AML-193 (cell line): Measurements from ENCODE around the gene TMEM266.

Experiments
- DNase-seq, 2 experiments: peaks; one replicate each; lab custom pipeline; 2025; lab: John Stamatoyannopoulos, UW

TMEM266 gene

DNA sequence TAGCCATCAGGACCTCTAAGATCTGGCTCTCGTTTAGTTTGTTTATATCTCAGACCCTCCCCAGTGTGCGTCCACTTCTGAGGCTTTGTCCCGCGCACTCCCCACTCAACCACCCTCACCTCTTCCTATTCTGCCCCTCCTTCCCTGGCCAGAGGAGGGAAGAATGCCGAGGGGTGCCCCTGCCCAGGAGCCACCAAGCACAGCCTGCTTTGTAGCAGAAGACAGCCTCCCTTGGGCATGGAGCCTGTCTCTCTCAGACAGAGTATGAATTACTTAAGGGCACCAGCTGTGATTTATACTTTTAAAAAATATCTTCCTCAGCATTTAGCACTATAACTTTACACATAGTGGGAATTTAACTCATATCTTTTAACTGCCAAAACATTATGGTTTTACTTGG, 6.0 kb downstream of the TMEM266 start:
- DNase-seq, result no peak

DNA sequence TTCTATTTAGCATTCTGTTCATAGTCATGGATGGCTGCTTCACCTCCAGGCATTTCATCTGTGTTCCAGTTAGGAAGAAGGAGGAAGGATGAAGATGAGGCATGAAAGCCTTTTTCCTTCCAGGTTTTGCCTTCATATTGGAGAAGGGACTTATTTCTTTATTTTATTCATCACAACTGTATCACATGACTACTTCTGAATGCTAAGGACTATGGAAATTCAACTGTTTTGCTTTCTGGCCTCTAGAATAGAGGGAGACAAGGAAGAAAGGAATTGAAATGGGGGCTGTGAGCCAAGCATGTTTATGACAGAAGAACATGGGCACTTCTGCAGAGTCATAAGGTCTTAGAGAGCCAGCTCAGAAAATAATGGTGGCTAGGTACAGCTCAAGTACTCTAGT, 10.4 kb downstream of the TMEM266 start:
- DNase-seq, result no peak

DNA sequence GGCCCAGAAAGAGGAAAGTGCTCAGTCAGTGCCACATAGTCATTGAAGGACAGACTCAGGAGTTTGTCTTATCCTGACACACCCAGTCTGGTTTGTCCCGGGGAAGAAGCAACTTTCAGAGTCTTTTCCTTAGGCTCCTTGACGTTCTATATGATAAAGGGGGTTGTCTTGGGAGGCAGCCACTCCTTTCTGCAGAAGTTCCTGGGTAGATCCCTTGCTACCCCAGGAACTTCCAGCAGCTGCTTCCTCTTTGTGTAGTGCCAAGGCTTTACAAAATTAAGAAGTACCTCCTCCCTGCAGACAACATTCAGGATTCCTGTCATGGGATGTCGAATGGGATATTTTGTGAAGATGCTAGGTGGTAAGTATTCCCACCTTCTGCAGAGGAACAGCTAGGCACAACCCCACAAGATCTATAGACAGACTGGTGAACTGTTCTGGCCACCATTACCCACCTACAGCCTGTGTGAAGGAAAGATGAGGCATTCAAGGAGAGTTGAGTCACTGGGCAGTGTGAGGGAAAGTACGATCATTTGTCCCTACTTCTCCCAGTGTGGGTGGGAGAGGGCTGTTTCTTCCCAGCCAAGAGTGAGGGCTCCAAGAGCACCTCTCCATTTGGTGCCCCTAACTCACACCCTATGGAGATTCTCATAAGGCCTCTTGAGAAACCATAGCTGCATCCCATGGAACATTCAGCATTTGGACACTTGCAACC, 11.3 kb downstream of the TMEM266 start:
- no peak for DNase-seq

DNA sequence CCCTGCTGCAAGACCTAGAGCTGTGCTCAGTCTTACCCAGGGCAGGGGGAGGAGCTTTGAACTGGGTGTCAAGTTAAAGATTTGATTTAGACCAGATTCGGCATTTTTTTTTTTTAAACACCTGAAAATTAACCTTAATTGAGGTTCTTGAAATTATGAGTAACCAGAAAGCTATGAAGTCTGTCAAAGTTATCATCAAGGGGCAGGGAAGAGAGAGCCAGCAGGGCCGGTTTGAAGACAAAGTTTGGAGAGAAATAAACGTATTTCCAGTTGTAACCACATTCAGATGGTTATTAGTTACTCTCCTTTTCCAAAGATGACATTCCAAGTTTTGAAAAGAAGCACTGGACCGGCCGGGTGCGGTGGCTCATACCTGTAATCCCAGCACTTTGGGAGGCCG, 12.0 kb downstream of the TMEM266 start:
- no peak for DNase-seq

DNA sequence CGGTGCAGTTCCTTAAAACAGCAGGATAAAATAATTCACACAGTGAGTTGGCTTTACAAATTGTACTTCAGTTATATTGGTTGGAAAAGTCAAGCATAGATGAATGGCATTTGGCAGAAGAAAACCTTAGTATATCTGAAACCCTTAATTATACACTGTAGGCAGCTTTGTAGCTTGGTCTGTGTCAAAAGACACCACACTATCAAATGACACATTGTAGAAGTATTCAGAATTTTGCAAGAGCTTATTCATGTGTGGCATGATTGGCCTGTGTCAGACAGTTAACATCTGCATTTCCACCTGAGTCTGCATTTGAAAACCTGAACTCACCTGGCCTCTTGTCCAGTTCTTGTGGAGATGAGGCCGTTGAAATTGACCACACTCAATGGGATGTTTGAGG, 13.8 kb downstream of the TMEM266 start:
- peak; percentile 12 to 23 for DNase-seq

DNA sequence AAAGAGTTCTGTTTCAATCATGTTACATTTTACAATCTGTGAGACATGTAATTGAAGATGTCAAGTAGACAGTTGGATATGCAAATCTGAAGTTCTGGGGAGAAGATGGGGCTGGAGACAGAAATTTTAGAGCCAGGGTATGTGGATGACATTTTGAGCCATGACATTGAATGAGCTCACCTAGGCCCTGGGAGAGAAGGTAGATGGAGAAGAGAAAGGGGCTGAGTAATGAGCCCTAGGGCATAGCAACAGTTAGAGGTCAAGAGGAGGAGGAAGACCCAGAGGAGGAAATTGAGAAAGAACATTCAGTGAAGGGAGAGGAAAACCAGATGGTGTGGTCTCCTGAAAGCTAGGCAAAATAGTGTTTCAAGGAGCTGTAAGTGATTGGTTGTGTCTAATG, 15.3 kb downstream of the TMEM266 start:
- DNase-seq, result peak; percentile 71 to 83

DNA sequence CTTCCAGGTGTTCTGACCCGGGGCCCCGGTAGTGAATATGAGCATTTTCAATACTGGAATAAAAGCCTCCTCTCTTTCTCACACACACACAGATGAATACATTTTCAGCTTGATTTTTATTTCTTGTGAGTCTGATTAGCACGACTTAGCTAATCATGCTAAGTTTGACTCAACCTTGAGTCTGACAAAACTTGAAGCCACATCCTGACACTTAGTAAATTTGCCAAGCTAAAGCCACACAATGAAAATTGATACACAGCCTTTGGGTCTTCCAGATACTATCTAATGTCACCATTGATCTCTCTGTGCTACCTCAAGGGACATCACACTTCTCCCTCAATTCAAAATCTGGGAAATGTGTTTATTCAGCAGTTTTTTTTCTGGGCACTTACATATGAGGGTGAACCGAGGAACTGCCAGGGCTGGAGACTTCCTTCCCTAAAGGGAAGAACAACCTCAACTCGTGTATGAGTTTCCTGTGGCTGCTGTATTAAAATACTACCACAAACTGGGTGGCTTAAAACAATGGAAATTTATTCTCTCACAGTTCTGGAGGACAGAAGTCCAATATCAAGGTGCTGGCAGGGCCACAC, 18.6 kb downstream of the TMEM266 start:
- peak; percentile 53 to 54 for DNase-seq

DNA sequence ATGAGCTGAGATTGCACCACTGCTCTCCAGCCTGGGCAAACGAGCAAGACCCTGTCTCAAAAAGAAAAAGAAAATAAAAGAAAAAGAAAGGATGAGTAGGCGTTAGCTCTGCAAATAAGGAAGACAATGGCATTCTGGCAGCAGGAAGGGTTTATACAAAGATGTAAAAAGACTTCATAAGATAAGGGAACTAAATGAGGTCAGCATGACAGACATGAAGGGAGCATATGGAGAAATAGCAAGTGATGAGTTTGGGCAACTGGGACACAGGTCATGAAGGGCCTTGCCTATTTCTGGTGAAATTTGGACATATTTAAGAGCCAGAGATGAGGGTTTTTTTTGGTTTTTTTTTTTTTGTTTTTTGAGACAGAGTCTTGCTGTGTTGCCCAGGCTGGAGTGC, 24.5 kb downstream of the TMEM266 start:
- no peak for DNase-seq

DNA sequence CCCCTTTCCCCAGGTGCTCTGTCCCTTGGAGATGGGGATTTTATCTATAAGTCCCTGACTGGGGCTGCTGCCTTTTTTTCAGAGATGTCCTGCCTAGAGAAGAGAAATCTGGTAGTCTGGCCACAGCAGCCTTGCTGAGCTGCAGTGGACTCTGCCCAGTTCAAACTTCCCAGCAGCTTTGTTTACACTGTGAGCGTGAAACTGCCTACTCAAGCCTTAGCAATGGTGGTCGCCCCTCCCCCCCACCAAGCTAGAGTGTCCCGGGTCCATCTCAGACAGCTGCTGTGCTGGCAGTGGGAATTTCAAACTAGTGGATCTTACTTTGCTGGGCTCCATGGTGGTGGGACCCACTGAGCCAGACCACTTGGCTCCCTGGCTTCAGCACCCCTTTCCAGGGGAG, 38.9 kb downstream of the TMEM266 start:
- no peak for DNase-seq

DNA sequence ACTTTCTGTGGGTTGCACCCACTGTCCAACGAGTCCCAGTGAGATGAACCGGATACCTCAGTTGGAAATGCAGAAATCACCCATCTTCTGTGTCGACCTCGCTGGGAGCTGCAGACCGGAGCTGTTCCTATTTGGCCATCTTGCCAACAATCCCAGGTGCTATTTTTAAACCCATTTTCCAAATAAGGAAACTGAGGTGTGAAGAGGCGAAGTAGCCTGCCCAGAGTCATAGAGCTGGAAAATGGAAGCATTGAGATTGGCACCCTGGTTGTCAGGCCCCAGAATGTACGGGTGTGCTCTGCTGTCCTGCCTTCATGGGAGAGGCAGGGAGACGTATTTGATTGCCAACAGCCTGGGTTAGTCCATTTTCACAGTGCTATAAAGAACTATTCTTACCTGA, 39.6 kb downstream of the TMEM266 start:
- DNase-seq, result no peak

DNA sequence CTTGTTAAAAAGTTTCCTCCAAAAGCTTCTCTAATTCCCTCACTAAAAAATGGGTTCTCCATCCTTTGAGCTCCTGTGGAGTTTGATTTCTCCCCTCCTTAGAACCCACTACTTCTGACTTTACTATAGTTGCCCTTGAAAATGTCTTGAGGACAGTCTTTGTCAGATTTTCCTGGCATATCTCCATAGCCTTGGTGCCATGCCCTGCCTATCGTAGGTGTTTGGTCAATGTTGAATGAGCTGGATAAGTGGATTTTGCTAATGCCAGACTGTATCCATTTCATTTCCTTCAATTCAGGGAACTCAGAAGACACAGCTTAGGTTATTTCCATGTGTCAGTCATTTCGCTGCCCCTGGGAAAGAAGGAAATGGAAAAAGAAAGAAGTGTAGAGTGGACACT, 40.6 kb downstream of the TMEM266 start:
- DNase-seq, result no peak

DNA sequence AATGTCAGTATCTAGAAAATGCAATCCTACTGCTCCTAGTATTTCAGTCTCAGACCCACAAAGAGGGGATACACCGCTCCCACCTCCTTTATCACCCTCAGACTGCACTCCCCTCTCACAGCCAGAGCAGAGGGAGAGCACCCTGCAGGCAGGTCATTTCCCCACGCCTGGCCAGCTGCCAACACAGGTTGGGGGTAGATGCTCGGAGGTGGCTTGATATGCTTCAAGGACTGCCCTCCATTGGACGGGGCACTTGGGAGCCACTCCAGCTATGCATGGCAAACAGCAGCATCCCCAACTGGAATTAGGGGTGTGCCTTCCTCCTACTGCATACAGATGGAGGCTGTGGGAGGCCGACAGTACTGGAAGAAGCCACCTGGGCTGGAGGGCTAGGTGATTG, 41.9 kb downstream of the TMEM266 start:
- DNase-seq, result no peak

DNA sequence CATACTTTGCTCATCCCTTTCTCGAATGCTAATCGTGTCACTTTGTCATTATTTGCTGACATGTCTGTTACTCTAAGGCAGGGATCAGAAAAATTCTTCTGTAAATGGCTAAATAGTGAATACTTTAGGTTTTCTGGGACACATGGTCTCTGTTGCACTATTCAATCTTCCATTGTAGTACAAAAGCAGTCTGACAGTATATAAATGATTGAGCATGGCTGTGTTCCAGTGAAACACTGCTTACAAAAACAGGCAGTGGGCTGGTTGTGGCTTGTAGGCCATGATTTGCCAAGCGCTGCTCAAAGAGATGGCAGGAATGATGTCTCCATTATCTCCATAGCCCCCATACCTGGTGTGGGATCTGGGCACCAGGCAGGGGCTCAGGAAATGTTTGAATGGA, 45.6 kb downstream of the TMEM266 start:
- no peak for DNase-seq

DNA sequence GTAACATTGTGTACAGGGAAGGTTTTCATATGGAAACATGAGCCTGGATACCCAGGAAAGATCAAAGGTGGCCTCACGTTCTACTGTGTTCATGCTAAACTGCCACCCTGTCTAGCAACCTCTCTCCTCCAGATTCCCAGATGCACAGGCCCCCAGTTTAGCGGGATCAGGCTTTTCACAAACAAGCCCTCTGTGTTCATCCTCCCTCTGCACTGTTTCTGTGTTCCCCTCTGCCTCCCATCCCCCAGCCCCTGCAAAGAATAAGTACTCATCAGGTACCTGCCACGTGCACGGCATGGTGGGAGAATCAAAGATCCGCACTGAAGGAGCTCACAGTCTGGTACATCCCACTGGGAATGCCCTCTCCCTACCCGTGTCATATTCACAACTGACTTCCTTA, 46.1 kb downstream of the TMEM266 start:
- DNase-seq, result no peak

DNA sequence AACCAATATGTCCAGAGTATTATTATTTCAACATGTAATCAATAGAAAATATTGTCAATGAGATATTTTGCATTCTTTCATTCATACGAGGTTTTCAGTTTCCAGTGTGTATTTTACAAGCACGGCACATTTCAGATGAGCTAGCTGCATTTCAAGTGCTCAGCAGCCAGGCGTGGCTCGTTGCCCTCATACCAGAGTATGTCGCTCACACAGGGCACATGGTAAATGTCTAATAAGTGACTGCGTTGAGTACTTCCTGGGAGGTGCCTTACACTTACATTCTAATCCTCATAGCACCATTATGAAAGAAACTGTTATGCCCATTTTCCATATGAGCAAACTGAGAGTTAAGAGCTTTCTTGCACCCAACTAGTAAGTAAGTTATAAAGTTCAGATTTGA, 47.4 kb downstream of the TMEM266 start:
- DNase-seq, result no peak

DNA sequence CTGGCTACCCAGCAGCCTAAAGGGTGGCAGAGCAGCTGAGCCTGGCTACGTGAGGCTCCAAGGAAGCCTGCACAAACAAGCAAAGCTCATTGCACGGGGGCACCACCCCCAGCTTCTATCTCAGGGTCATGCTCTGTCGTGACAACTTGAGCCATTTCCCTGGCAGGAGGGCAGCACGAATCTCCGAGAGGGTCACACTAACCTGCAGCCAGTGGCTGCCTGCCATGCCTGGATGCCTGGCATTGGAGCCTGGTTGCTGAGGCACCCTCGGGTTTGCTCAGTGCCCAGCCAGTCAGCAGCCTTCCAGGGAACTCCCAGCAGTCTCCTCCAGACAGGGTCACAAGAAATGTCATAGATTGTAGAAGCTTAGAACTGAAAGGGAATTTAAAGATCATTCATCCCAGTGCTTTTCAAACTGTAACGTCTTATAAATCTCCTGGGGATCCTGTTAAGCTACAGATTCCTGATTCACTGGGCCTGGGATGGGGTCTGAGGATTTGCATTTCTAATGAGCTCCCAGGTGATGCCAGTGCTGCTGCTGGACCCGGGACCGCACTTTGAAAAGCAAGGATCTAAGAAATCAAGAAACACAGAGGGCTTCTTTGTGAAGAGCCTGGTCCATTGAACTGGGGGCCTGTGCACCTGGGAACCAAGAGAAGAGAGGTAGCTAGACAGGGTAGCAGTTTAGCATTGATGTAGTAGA, 48.4 kb downstream of the TMEM266 start:
- no peak for DNase-seq

DNA sequence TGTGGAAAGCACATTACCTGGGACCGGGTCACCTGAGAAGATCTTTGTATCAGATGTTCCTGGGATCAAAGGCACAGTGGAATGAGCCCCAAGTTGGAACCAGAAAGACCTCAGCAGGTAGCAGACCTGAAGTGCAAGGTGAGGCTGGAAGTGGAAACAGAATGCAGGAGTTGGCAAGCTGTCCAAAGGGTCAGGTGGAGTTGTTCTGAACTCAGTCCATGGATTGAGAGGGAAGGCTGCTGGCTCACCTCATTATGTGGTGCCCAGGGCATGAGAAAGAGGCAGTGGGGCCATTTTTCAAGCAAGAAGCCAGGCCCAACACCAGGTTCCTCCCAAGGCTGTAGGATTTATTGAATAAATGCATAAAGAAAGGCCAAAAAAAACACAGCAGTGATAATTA, 49.3 kb downstream of the TMEM266 start:
- no peak for DNase-seq

DNA sequence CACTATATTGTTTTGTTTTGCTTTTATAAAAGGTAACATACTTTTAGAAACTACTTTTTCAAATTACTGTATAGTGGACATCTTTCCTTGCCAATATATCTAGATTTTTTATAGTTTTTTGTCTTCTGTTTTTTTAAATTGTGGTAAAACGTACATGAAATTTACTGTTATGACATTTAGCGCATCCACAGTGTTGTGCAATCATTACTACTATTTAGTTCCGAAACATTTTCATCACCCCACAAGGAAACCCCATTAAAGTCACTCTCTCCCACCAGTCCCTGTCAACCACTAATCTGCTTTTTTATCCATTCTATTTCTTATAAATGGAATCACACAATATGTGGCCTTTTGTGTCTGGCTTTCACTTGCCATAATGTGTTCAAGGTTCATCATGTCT, 54.8 kb downstream of the TMEM266 start:
- no peak for DNase-seq

DNA sequence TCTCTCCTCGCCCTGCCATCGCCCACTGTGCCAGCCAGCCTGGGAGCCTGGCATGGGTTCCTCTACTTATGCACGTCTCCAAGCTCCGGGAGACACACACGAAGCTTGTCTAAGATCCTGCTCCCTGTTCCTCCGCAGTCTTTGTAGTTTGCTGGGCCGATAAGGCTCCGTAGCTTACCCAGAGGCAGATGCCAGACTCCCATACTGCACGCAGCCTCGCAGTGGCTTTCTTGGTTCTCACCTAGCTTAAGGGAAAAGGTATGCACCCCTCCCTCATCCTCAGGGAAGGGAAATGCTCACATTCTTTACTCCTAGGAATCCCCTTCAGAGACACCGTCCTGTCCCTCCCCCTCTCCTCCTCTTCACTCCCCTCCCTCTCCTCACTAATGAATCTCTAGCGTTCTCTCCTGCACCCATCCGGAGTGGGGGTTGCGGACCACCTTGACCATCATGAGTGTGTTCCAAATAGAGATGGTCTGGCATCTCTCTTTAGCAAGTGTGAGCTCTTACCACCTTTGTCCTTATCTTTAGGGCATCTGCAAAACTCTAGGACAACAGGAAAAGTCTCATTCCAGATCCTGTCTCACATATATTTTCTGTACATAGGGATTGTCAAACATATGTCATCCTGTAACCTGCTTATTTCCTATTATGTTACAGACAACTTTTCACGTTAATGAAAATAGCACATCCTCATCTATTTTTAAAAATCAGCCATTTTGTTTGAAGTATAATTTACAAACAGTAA, 56.5 kb downstream of the TMEM266 start:
- no peak for DNase-seq

DNA sequence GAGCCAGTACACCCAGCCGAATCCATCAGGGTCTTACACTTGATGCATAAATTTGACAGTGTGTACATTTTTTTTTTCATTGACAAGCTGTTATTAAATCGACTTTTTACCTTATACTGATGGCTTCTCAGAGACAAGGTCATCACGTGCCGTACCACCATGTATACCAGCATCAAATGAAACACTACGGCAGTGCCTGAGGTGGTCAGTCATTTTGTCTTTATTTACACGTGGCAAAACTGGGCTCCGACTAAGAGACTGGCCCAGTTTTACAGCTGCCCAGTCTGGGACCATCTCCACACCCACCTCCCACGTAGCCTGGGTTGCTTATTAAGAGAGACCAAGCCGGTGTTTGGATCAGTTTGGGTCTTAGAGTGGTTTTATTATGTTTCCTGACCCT, 57.4 kb downstream of the TMEM266 start:
- DNase-seq, result no peak

DNA sequence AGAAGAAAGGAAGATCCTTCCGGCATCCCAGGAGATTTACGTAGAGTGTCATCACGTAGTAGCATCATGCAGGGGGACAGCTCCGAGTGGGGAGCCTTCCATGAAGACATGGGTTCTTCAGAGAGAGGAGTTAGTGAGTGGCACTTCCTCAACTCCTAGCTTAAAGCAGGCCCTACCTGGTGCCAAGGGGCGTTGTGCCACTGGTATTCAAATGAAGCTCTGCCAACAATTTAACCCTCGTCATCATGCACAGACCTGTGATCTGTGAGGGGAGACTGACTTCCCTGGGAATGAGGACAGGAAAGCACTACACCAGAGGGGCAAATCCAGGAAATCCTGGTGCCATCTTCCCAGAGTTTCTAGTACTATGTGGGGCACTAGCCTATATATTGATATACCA, 59.0 kb downstream of the TMEM266 start:
- no peak for DNase-seq

DNA sequence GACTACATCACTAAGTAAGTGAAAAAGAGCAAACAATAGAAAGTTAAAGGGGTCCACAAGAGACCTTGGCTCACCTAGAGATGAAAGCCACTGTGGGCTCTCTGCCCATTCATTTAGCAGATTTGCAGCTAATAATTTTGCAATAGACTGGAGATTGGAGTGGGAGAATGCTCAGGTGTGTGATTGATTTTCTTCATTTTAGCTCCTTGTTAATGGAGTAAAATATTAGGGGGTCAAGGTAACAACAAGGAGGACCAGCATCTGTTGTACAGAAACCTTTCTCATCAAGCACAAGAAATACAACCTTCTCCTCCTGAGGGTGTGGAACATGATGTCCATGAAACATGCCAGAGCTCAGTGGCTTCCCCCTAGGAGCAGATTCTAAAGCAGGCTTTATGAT, 63.2 kb downstream of the TMEM266 start:
- DNase-seq, result no peak

DNA sequence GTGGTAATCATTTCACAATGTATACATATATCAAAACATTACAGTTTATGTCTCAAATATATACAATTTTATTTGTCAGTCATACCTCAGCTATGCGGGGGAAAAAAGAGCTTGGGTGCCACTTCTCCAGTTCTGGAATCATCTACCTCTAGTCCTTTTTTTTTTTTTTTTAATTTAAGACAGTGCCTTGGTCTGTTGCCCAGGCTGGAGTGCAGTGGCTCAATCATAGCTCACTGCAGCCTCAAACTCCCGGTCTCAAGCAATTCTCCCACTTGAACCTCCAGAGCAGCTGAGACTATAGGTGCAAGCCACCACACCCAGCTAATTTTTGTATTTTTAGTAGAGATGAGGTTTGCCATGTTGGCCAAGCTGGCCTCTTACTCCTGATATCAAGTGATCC, 67.4 kb downstream of the TMEM266 start:
- no peak for DNase-seq
